Heart left ventricle (tissue), 16 donors: ENCODE data around the gene POLR2M. TPM values are rescaled to one million over a fixed set of nuclear protein-coding genes. Genes with fewer than 3 reads are reported as not detected.

ENCODE experiments used
- ATAC-seq, 4 donors: fragments of 200-7000 bp; cut with Tn5 transposase; one replicate each; pipeline ENCODE4 v1.9.1; 2020 to 2022; ENCODE audit warnings: moderate library complexity in 4 of 4, mild to moderate bottlenecking in 3 of 4, moderate number of reproducible peaks in 1 of 4
- DNase-seq, 5 donors: peaks; one replicate each; pipeline ENCODE4 v3.0.0-alpha.2; 2020
- H3K27ac ChIP-seq, 12 donors: fragments of 200-600 bp; sonication (generic) in 4 of 12; one replicate each; pipeline versions ENCODE4 v1.5.0 to v1.8.0; 2016 to 2022; ENCODE audit warnings: mild to moderate bottlenecking in 2 of 12
- H3K27me3 ChIP-seq, 9 donors: fragments of 200-600 bp; sonication (generic) in 2 of 9; one replicate each; pipeline versions ENCODE4 v1.5.1 to v1.8.0; 2016 to 2022; ENCODE audit warnings: mild to moderate bottlenecking in 3 of 9
- H3K36me3 ChIP-seq, 9 donors: fragments of 200-600 bp; sonication (generic) in 2 of 9; one replicate each; pipeline versions ENCODE4 v1.5.0 to v1.8.0; 2018 to 2022; ENCODE audit warnings: mild to moderate bottlenecking in 2 of 9
- H3K4me1 ChIP-seq, 12 donors: fragments of 200-600 bp; sonication (generic) in 4 of 12; one replicate each; pipeline versions ENCODE4 v1.5.0 to v1.8.0; 2016 to 2022; ENCODE audit warnings: mild to moderate bottlenecking in 3 of 12
- H3K4me3 ChIP-seq, 12 donors: fragments of 200-600 bp; sonication (generic) in 4 of 12; one replicate each; pipeline versions ENCODE4 v1.5.0 to v1.8.0; 2017 to 2022; ENCODE audit warnings: mild to moderate bottlenecking in 9 of 12, moderate library complexity in 4 of 12
- H3K9me3 ChIP-seq, 12 donors: fragments of 200-600 bp; sonication (generic) in 4 of 12; one replicate each; pipeline versions ENCODE4 v1.5.0 to v1.8.0; 2016 to 2022; ENCODE audit warnings: mild to moderate bottlenecking in 1 of 12
- POLR2A ChIP-seq, 2 donors: fragments of 450-650 bp; IDR thresholded peaks; one replicate each; pipeline ENCODE4 v1.6.1; 2017; ENCODE audit warnings: antibody characterized with exemption in 2 of 2, mild to moderate bottlenecking in 2 of 2, moderate library complexity in 2 of 2
- WGBS, 4 donors: extraction: QIAGEN DNeasy Blood & Tissue Kit in 2 of 4; methylation state at CpG; one replicate each; pipeline versions ENCODE4 v1.1.5 to v1.1.7; 2013 to 2018; 5-methylcytosine and 5-hydroxymethylcytosine counted together
- intact Hi-C, 10 donors: fragments of 100-400 bp; cut with DNase I; formaldehyde crosslinking; loops; one replicate each; pipeline versions ENCODE4 v1.11.1 to v1.14.2; 2022
- polyA plus RNA-seq, 2 donors: library from polyadenylated mRNA; stranded (reverse); fragments of 200-250 nt; gene quantifications; one replicate each; pipeline ENCODE4 v1.2.3, GENCODE V29; 2013
- total RNA-seq, 9 donors: library from RNA; depleted of rRNA in 2 of 9; stranded (reverse); fragments of >200 nt in 2 of 9; fragmentation: NEBNext Ultra II Directional in 3 of 9; extraction: Animal tissue kit (Norgen Biotek cat#: 25700) in 3 of 9; gene quantifications; one replicate each; pipeline versions ENCODE4 v1.1.0 to v1.2.4, GENCODE V29; 2016 to 2023
- TF ChIP-seq, protein P1 (sequence below), 12 donors: fragments of 200-600 bp; sonication (generic) in 4 of 12; IDR thresholded peaks; one replicate each; pipeline versions ENCODE4 v1.5.0 to v1.8.0; 2018 to 2022; ENCODE audit warnings: antibody characterized with exemption in 12 of 12, mild to moderate bottlenecking in 5 of 12
- donor health status: ischemic (EF 13 %, LVEDD 7.1; RV severe dilation, severe dysfunction).
- donor health status: healthy with polysubstance abuse.
- donor health status: DM: no; HTN: yes; CAD: no.
- donor health status: DM: no; HTN: no; CAD: no.
- donor health status: ischemic (EF 25% LVEDD 6.9; RV normal size, moderate dysfunction).
- donor health status: ischemic (EF 25% LVEDD 5.7; RV mildly dilated, moderate dysfunction).
- donor health status: healthy.
- donor health status: DM: yes; HTN: yes; CAD: no.
- donor health status: ischemic (EF 35%, LVEDD 5.7; RV mildly dilated, moderate dysfunction).
- donor health status: nonischemic (EF 11% LVEDD 7.7; RV severe dilation, severe dysfunction).
- donor health status: DM: yes; HTN: yes; CAD: no.
- donor health status: PGD.
- donor health status: ischemic (EF 29% LVEDD 5.4; RV normal size, mild dysfunction).
- donor health status: nonischemic (EF 23%, LVEDD 6.1; RV moderate dilation, normal function).

The POLR2M gene
- total and polyA plus RNA-seq, 11 donors: 17.4 to 243 (median 52.8) TPM

DNA sequence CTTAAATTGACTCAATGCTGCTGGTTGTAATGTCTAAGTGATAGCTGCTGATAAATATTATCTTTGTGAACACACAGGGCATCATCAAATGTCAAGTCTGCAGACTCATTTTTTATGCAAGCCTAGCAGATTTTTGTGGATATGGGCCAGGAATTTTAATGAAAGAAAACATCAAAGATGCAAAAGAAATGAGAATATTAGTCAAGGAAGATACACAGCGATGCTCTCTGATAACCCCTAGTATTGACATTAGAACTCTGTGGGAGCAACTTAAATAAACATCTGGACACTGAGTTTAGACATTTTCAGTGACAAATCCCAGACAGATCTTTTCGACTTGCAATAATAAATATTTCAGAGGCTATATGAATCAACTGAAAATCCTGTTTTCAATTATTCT, 28.3 kb downstream of the POLR2M start:
- no peaks in the 10 kb centered on the region for H3K27me3 ChIP-seq
- no peak overlapping the region for H3K27ac ChIP-seq
- DNase-seq (no peak), ATAC-seq (no peak)
- 71 to 79% (median 74%) methylated on average over 2 of the region's 2 CpGs for WGBS, 4 donors
- H3K4me3 ChIP-seq: no peak overlapping the region
- intact Hi-C loops: loop anchor here in 6 of 10 donors (5.0 to 10.0 kb wide), 7 partner anchors 122 to 450 kb away; no protein-coding TSS in a partner anchor
- peaks cover 0 to 6% (median 0%) of the 10 kb centered on the region in 12 donors for H3K9me3 ChIP-seq
- TF ChIP-seq POLR2A (IDR thresholded peaks at IDR 0.05): no peak
- TF ChIP-seq, protein P1, sequence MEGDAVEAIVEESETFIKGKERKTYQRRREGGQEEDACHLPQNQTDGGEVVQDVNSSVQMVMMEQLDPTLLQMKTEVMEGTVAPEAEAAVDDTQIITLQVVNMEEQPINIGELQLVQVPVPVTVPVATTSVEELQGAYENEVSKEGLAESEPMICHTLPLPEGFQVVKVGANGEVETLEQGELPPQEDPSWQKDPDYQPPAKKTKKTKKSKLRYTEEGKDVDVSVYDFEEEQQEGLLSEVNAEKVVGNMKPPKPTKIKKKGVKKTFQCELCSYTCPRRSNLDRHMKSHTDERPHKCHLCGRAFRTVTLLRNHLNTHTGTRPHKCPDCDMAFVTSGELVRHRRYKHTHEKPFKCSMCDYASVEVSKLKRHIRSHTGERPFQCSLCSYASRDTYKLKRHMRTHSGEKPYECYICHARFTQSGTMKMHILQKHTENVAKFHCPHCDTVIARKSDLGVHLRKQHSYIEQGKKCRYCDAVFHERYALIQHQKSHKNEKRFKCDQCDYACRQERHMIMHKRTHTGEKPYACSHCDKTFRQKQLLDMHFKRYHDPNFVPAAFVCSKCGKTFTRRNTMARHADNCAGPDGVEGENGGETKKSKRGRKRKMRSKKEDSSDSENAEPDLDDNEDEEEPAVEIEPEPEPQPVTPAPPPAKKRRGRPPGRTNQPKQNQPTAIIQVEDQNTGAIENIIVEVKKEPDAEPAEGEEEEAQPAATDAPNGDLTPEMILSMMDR (IDR thresholded peaks at IDR 0.05): no peak
- H3K4me1 ChIP-seq: peaks cover 0 to 10% (median 4%) of the 10 kb centered on the region in 12 donors
- H3K36me3 ChIP-seq: no peaks in the 10 kb centered on the region

DNA sequence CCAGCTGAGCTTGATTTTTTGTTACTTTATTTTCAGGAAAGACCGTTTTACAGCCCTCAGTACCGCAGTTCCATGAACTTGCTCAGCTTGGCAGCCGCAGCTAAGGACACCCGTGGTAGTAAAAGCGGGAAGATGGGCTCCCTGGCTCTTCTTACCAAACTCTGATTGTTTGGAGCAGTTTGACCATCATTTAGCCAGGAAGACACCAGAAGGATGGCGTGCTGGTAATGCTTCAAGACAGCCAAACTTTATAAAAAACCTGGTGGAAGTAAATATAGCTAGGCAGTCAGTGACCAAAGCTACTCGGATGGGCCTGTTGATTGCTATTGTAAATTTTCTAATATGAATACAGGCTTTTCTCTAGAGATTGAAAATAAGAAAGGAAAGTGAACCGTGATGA, 28.9 kb downstream of the POLR2M start:
- 84 to 89% (median 86%) methylated on average over 8 of the region's 8 CpGs for WGBS, 4 donors
- intact Hi-C loops: loop anchor here in 3 of 10 donors (5.0 to 10.0 kb wide), 4 partner anchors 171 to 449 kb away; no protein-coding TSS in a partner anchor
- no peak overlapping the region for H3K4me3 ChIP-seq
- TF ChIP-seq, protein P1 (IDR thresholded peaks at IDR 0.05): no peak
- TF ChIP-seq POLR2A (IDR thresholded peaks at IDR 0.05): no peak
- peaks cover 0 to 6% (median 0%) of the 10 kb centered on the region in 12 donors for H3K9me3 ChIP-seq
- no peaks in the 10 kb centered on the region for H3K27me3 ChIP-seq
- no peak for DNase-seq
- H3K4me1 ChIP-seq: peaks cover 0 to 10% (median 4%) of the 10 kb centered on the region in 12 donors
- no peak overlapping the region for H3K27ac ChIP-seq
- ATAC-seq: no peak
- H3K36me3 ChIP-seq: no peaks in the 10 kb centered on the region

DNA sequence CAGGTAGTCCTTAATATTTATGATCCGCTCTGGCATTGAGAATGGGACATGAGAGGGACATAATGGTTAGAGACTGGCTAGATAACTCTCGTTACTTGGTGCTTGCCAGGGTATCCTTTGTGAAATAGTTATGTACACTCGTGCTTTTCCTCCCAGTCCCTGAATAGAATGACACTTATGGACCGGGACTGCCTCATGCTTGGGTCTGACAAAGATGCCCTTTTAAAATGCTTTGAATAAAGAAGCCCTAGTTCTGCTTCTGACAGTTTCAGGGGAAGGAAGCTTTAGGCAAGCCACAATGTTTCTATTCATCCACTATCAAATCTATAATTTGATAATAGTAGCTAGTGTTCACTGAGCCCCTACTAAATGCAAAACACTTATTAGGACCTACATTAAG, 29.4 kb downstream of the POLR2M start:
- peaks cover 0 to 10% (median 4%) of the 10 kb centered on the region in 12 donors for H3K4me1 ChIP-seq
- ATAC-seq (no peak), DNase-seq (no peak)
- intact Hi-C loops: loop anchor here in 3 of 10 donors (5.0 to 10.0 kb wide), 4 partner anchors 171 to 449 kb away; no protein-coding TSS in a partner anchor
- H3K9me3 ChIP-seq: peaks cover 0 to 6% (median 0%) of the 10 kb centered on the region in 12 donors
- no peaks in the 10 kb centered on the region for H3K36me3 ChIP-seq
- H3K27ac ChIP-seq: no peak overlapping the region
- WGBS, 4 donors: 93 to 95% (median 94%) methylated on average over 4 of the region's 4 CpGs
- no peaks in the 10 kb centered on the region for H3K27me3 ChIP-seq
- no peak overlapping the region for H3K4me3 ChIP-seq
- TF ChIP-seq, protein P1 (IDR thresholded peaks at IDR 0.05): no peak
- no peak for TF ChIP-seq POLR2A (IDR thresholded peaks at IDR 0.05)

DNA sequence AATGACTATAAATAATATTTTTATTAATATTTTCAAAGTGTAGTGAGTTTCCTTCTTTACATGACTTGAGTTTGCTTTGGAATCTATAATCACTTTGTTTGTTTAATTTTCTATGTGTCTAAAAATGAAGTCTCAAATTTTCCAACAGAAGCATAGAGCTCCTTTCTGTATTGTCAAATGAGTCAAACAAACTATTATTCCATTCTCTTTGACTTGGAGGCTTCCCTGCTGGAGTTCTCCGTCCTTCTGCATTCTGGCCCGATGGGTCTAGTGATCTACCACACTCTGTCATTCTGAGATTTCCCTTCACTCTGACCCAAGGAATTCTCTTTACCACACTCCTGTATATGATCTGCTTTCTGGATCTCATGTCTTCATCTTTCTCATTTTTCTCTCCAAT, 30.1 kb downstream of the POLR2M start:
- H3K4me1 ChIP-seq: peaks cover 0 to 8% (median 4%) of the 10 kb centered on the region in 12 donors
- H3K27ac ChIP-seq: no peak overlapping the region
- no peak for DNase-seq
- no peak for ATAC-seq
- H3K4me3 ChIP-seq: no peak overlapping the region
- TF ChIP-seq POLR2A (IDR thresholded peaks at IDR 0.05): no peak
- TF ChIP-seq, protein P1 (IDR thresholded peaks at IDR 0.05): no peak
- no peaks in the 10 kb centered on the region for H3K27me3 ChIP-seq
- WGBS, 4 donors: 82 to 98% (median 93%) methylated on average over 2 of the region's 2 CpGs
- no peaks in the 10 kb centered on the region for H3K36me3 ChIP-seq
- H3K9me3 ChIP-seq: peaks cover 0 to 6% (median 0%) of the 10 kb centered on the region in 12 donors
- intact Hi-C loops: loop anchor here in 3 of 10 donors (5.0 to 10.0 kb wide), 4 partner anchors 172 to 448 kb away; no protein-coding TSS in a partner anchor
